H1 (cell line): ENCODE measurements around the gene ENAH. TPM values are rescaled to one million over a fixed set of nuclear protein-coding genes. Genes with fewer than 3 reads are reported as not detected.

Experiments
- SIN3A ChIP-seq, 2 experiments: IDR thresholded peaks in 1 of 2; conservative IDR thresholded peaks in 1 of 2; 2 replicates each; pipeline ENCODE4 v1.6.1; 2011 to 2012; ENCODE audit warnings: low read length in 2 of 2, improper control_type of control experiment in 1 of 2, low read depth in 1 of 2, mild to moderate bottlenecking in 1 of 2
- polyA plus RNA-seq, 7 experiments: library from polyadenylated mRNA; depleted of rRNA in 3 of 7; stranded (reverse) in 5 of 7; unstranded in 2 of 7; fragments of >200 nt in 5 of 7; fragments of 200-250 nt in 2 of 7; gene quantifications; 1 replicate in 5 of 7; 2 replicates in 1 of 7; 4 replicates in 1 of 7; pipeline versions ENCODE4 v1.2.1 to v1.2.3, GENCODE V29; 2011 to 2013; ENCODE audit warnings: missing spikeins in 2 of 7, mixed read lengths in 2 of 7
- total RNA-seq: library from RNA; stranded (reverse); fragmentation: NEBNext Ultra II Directional; extraction: Animal tissue kit (Norgen Biotek cat#: 25700); gene quantifications from 2 replicates; pipeline ENCODE4 v1.2.1, GENCODE V29; 2021
- TF ChIP-seq, protein P1 (sequence below): fragments of 300-600 bp; sonication (generic); IDR thresholded peaks from 2 replicates; pipeline ENCODE4 v1.7.1; 2012; ENCODE audit warnings: low read length, moderate library complexity, mild to moderate bottlenecking, inconsistent platforms; ENCODE audit not compliant: insufficient replicate concordance

ENAH gene
- total and polyA plus RNA-seq, 2 of the 8 experiments (the other 6 are each of a cell fraction or from before 2014, with no cell fraction given), result 39.1 to 335 TPM

DNA sequence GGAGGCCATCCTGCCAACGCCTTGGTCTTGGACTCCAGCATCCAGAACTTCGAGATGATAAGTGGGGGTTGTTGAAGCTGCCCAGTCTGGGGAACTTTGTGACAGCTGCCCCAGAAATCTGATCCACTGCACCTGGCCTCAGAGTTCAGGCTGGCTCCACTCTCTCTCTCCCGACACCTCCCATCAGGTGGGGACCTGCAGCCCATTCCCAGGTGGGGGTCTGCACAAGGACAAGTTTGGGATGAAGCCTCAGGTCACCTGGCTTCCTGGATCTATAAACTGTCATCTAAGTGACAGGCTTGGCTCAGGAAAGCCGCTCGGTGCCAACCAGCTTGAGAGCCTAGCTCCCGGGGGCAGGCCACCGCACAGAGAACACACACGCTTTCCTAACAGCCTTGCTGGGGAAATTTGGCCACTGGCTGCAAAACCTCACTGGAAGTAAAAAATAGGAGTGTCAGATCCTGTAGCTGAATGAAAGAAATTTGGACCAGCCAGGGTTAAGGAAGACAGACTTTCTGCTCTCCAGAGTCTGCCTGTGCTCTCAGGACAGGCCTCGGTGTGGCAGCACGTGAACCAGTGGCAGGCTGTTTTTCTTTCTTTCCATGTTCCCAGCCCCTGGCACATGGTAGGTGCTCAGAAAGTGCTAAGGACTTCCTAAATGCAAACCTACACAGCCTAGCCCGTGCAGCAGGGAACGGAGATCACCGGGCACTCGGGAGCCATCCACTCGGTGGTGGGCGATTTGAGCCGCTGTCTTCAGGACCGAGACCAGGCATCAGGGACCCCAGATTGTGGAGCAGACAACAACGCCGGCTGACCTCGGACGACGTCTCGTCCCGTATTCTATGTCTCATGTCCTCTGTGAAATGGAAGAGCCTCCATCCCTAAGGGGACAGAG is 182.5 kb downstream of the ENAH start (continued):
- TF ChIP-seq, protein P1, sequence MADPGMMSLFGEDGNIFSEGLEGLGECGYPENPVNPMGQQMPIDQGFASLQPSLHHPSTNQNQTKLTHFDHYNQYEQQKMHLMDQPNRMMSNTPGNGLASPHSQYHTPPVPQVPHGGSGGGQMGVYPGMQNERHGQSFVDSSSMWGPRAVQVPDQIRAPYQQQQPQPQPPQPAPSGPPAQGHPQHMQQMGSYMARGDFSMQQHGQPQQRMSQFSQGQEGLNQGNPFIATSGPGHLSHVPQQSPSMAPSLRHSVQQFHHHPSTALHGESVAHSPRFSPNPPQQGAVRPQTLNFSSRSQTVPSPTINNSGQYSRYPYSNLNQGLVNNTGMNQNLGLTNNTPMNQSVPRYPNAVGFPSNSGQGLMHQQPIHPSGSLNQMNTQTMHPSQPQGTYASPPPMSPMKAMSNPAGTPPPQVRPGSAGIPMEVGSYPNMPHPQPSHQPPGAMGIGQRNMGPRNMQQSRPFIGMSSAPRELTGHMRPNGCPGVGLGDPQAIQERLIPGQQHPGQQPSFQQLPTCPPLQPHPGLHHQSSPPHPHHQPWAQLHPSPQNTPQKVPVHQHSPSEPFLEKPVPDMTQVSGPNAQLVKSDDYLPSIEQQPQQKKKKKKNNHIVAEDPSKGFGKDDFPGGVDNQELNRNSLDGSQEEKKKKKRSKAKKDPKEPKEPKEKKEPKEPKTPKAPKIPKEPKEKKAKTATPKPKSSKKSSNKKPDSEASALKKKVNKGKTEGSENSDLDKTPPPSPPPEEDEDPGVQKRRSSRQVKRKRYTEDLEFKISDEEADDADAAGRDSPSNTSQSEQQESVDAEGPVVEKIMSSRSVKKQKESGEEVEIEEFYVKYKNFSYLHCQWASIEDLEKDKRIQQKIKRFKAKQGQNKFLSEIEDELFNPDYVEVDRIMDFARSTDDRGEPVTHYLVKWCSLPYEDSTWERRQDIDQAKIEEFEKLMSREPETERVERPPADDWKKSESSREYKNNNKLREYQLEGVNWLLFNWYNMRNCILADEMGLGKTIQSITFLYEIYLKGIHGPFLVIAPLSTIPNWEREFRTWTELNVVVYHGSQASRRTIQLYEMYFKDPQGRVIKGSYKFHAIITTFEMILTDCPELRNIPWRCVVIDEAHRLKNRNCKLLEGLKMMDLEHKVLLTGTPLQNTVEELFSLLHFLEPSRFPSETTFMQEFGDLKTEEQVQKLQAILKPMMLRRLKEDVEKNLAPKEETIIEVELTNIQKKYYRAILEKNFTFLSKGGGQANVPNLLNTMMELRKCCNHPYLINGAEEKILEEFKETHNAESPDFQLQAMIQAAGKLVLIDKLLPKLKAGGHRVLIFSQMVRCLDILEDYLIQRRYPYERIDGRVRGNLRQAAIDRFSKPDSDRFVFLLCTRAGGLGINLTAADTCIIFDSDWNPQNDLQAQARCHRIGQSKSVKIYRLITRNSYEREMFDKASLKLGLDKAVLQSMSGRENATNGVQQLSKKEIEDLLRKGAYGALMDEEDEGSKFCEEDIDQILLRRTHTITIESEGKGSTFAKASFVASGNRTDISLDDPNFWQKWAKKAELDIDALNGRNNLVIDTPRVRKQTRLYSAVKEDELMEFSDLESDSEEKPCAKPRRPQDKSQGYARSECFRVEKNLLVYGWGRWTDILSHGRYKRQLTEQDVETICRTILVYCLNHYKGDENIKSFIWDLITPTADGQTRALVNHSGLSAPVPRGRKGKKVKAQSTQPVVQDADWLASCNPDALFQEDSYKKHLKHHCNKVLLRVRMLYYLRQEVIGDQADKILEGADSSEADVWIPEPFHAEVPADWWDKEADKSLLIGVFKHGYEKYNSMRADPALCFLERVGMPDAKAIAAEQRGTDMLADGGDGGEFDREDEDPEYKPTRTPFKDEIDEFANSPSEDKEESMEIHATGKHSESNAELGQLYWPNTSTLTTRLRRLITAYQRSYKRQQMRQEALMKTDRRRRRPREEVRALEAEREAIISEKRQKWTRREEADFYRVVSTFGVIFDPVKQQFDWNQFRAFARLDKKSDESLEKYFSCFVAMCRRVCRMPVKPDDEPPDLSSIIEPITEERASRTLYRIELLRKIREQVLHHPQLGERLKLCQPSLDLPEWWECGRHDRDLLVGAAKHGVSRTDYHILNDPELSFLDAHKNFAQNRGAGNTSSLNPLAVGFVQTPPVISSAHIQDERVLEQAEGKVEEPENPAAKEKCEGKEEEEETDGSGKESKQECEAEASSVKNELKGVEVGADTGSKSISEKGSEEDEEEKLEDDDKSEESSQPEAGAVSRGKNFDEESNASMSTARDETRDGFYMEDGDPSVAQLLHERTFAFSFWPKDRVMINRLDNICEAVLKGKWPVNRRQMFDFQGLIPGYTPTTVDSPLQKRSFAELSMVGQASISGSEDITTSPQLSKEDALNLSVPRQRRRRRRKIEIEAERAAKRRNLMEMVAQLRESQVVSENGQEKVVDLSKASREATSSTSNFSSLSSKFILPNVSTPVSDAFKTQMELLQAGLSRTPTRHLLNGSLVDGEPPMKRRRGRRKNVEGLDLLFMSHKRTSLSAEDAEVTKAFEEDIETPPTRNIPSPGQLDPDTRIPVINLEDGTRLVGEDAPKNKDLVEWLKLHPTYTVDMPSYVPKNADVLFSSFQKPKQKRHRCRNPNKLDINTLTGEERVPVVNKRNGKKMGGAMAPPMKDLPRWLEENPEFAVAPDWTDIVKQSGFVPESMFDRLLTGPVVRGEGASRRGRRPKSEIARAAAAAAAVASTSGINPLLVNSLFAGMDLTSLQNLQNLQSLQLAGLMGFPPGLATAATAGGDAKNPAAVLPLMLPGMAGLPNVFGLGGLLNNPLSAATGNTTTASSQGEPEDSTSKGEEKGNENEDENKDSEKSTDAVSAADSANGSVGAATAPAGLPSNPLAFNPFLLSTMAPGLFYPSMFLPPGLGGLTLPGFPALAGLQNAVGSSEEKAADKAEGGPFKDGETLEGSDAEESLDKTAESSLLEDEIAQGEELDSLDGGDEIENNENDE, result no peak
- TF ChIP-seq SIN3A (conservative IDR thresholded peaks at IDR 0.05 in 1 of 2, IDR thresholded peaks at IDR 0.05 in 1 of 2; ENCODE audit: low read depth in 1 of 2, low read length in 2 of 2), result no peak
